ENCODE measurements around the gene MUC4.
"Not testable (repeated sequence)": the region's sequence is repeated elsewhere in the genome, so short reads cannot be mapped to it uniquely, and the experiment has no call there.

The MUC4 gene

DNA sequence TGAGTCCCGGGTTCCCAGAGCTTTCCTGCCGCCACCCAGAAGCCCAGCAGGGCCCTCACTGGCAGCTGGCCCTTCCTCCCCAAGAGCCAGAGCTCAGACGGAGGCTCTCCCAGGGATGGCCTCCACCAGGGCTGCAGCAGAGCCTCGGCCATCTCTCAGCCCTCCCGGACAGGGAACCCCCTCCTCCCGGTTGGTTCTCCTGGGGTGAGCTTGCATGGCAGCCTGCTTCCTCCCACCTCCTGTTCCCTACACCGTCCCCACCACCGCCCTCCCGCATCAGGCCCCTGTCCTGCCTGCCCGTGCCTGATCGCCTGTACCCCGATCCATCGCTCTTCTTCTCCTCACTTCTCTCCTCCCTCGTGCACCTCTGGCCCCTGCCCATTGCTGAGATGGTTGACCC lies 24.1 kb upstream of the MUC4 start:
- DNase-seq (ENCODE audit: low read depth) = no peak

DNA sequence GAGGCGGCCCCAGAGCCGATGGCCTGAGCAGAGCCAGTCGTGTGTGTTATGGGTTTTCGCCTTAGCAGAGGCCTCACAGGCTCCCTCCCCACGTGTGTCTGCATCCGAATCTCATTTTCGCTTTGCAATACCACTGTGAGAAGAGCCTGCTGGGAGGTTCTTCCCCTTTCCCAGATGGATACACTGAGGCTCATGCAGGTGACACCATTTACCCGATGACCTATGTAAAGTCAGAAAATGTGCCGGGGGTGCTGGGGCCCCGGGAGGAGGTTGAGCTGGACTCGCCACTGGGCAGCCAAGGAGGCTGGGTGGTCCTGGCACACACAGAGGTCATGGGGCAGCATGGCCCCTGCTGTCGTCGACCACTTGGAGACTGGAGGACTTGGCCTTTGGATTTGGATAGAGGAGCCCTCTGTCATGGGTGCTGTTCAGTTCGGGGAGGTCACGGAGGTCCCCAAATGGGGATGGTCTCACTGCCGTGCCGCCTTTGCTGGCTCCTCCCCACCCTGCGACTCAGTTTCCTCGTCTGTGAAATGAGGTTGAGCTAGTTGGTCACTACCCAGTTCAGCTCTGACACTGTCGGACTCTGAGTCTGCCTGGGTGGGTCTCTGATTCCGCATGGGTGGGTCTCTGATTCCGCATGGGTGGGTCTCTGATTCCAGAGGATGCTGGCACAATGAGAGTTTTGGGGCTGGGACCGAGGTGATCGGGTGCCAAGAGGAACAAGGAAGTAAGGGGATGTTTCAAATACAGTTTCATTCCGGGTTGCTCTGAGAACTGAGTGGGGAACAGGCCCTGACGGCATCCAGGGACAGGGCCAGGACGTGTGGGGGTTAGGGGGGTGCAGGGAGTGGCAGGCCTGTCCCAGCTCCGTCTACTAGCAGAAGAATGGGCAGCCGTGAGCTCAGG lies 23.2 kb upstream of the MUC4 start:
- DNase-seq (ENCODE audit: low read depth) = no peak

DNA sequence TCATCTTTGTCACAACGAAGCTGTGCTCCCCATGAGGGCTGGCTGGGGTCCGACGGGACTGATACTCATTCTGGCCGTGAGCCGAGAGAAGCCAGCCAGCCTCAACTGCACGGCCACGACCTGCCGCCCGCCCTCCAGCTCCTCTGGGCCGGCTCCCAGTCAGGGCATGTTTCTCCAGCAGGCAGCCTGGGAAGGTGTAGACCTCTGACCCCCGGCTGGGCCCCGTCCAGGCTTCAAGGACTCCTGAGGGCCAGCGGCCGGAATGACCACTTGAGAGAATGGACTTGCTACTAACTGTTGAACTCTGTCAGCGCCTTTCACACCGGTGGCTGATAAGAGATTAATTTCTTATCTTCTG lies 18.1 kb upstream of the MUC4 start:
- no peak for DNase-seq (ENCODE audit: low read depth)

DNA sequence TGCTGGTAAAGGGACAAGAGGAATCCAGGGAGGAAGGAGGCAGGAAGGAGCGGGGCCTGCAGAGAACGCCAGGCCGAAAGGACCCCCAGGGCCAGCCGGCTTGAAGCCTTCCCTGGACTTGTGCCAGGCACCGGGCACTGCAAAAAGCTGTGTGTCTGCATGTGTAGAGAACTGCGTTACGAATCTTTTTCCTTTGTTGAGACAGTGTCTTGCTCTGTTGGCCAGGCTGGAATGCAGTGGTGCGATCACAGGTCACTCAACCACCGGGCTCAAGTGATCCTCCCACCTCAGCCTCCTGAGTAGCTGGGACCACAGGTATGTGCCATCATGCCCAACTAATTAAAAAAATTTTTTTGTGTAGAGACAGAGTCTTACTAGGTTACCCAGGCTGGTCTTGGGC lies 17.0 kb upstream of the MUC4 start:
- no peak for DNase-seq (ENCODE audit: low read depth)

DNA sequence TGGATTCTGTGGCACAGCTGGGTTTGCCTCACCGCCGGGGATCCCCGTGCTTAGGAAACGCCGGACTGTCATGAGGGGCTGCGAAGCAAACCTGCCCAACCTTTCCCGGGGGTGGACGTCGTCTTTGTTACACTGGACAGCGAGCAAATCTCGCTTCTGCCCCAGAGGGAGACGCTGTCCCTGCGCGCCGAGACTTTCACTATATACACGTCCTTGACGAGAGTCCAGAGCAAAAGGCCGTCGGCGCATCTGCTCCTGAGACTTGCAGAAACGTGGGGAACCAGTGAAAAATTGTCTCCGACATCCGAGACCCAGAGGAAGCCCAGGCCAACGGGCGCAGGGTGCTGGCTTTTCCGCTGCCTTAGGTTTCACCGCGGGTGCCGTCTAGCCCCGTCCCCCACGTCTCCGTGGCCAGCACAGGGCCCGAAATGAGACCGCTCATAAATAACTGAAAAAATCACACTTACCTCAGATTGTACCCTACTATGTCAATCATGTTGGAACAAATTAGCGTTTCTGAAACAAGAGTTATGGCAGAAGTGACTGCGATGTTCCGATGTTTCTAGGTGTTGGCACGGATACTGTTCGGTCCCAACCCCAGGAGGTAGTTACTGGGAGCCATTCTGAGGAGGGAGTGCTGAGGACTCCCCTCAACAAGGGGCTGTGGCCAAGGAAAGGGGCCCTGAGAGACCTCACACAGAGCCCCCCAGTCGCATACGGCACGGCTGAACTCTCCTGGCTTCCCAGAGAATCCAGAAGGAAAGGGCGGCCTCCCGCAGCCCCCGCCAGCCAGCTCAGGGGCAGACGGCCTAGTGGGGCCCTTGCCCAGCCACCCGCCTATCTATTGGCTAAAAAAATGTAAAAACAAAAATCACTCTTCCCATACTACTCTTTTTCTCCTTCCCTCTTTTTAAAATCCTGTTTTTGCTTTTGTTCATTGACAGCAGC lies 14.4 kb upstream of the MUC4 start:
- DNase-seq (ENCODE audit: low read depth) = no peak

DNA sequence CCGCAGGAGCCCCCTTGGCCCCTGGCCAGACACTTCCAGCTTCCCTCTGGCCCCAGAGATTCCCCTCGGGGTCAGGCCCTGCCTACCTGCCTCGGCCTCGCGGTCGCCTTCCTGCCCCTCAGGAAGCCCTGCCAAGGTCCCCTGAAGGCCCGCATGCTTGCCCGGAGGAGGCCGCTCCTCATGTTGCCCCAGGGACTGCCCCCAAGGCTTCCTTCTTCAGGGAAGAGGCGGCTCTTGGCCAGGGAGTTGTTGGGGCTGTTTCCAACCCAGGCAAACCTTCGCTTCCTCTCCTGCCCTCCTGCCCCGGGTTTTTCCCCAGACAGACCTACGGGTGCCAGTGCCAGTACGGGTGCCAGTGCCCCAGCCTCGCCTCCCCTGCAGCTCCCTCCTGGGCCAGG lies 13.5 kb upstream of the MUC4 start:
- DNase-seq (ENCODE audit: low read depth) = no peak

DNA sequence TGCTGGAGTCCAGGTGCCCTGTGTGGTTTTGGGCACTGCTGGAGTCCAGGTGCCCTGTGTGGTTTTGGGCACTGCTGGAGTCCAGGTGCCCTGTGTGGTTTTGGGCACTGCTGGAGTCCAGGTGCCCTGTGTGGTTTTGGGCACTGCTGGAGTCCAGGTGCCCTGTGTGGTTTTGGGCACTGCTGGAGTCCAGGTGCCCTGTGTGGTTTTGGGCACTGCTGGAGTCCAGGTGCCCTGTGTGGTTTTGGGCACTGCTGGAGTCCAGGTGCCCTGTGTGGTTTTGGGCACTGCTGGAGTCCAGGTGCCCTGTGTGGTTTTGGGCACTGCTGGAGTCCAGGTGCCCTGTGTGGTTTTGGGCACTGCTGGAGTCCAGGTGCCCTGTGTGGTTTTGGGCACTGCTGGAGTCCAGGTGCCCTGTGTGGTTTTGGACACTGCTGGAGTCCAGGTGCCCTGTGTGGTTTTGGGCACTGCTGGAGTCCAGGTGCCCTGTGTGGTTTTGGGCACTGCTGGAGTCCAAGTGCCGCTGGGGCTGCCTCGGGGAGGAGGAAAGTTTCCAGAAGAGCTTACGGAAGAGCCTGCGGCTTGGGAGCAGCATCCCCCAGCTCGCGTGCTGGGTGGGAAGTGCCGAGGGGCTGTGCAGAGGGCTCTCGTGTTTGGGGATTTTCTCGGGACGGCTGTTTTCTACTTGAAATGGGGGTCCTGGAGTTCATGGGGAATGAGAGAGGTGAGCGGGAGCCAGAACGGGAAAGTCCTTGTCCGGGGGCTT lies 12.9 kb upstream of the MUC4 start:
- DNase-seq (ENCODE audit: low read depth) = not testable (repeated sequence)

DNA sequence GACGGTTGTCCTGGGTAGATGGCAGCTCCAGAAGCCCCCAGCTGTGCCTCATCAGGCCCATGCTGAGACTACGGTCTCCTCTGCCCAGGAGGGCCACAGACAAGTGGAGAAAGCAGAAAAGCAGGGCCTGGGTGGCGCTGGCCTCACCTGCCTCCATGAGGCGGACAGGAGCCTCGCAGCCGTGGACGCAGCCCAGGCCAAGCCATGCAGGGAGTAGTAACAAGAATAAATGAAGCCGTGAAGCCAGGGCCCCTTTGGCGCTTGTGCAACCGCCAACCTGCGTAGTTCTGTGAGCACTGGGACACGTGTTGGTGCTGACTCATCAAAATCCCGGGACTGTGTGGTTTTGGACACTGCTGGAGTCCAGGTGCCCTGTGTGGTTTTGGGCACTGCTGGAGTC lies 12.3 kb upstream of the MUC4 start:
- DNase-seq (ENCODE audit: low read depth) = no peak

DNA sequence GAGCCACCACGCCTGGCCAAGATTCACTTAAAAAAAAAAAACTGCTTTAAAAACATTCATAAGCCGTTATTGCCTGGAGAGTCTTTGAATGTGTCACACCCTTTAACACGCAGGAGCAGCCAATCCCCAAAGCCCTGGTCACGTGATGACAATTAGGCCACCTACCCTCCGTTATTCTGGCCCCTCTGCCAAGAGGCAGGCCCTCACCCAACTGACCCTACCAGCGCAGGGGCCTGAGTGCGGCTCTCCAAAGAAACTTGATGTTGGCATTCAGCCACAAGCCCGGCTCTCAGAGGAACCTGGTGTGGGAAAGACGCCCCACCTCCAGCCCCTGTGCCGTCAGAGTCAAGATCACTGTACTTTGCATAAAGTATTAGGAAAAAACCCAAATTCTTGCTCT lies 11.6 kb upstream of the MUC4 start:
- DNase-seq (ENCODE audit: low read depth) = no peak

DNA sequence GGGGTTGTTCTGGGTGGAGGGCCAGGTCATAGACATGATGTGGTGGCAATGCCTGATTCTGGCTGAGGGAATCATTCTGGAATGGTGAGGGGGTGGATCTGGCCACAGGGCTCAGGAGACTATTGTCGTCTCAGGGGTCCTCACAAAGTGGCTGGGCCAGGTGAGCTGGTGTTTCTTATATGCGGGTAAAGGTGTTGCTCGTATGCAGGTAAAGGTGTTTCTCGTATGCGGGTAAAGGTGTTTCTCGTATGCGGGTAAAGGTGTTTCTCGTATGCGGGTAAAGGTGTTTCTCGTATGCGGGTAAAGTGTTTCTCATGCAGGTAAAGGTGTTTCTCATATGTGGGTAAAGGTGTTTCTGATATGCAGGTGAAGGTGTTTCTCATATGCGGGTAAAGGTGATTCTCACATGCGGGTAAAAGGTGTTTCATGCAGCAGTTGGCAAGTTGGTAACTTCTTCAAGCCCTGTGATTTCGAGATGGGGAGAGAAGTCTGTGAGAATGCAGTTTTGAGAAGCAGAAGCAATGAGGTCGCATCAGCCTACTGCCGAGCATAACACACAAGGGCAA lies 10.5 kb upstream of the MUC4 start:
- no peak for DNase-seq (ENCODE audit: low read depth)

DNA sequence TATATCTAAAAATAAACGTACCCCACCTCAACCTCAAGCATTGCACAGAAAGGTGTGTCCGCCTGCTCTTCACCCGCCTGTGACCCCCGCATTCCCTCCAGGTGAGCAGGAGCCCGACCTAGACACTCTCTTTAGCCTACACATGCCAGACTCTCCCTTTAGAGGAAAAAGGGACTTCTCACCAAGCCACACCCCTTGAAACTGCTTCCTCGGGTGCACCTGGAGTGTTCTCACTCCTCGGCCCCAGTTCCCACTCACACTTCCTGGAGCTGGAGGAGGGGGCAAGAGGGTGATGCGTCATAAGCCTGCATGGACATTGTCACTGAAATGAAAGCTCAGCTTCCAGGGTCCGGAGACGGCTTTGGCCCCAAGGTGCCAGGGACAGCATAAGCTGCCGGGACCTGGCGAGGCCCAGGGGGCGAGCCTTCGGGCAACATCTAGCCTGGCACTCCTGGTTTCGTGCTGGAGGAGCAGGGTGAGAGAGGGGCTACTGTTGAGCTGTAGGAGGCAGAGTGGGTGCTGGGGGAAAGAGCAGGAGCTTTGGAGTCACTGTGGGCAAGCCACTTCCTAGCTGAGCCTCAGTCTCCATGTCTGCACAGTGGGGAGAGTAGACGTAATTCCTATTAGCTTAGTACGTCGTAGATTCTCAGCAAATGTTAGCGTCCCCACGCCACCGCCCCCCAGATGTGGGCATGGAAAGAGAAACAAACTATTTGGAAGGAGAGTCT lies 9.8 kb upstream of the MUC4 start:
- DNase-seq (ENCODE audit: low read depth) = no peak

DNA sequence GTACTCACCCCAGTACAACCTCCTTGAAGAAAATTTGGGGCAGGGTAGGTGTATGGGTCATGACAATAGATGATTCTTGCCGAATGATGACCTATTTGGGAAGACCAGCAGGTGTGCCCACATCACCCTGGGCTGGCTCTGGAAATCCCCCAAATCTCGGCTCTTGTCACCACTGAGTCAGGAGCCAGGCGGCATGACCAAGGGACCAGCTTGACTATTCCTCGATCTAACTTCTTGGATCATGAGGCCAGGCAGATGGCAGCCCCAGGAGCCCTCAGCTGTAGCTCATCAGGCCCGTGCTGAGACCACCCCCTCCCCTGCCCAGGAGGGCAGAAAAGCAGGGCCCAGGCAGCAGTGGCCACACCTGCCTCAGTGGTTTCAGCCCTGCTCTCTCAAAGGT lies 9.2 kb upstream of the MUC4 start:
- DNase-seq (ENCODE audit: low read depth) = no peak

DNA sequence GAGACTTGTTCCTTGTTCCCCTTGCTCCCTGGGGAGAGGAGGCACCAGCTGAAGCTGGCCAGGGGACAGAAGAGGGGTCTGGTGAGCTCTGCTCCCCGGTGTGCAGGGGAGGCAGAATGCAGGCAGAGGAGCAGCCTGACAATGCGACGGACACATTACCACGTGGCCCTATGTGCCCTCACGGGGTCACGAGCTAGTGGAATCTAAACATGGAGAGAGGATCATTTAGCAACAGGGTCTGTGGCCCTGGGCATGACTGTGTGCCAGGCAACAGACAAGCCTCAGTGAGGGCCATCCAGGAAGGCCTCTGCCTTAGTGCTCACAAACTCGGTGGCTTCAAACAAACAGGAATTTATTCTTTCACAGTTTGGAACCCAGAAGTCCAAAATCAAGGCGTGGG lies 8.5 kb upstream of the MUC4 start:
- no peak for DNase-seq (ENCODE audit: low read depth)

DNA sequence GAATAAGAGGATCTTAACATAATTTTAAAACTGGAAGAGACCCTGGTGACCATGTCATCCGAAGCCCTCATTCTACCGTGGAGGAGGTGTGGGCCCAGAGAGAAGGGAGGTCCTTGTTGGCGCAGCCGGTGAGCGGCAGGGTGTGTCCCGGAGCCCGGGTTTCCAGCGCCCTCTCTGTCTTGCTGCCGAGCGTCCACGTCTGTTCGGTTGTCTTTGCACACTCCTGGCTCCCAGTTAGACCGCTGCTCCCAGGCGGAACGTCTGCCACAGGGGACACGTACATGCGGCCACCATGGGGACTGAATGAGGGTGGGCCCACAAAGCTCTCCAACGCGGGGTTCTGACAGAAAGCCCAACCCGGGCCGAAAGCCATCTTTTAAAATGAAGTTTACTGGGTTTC lies 6.6 kb upstream of the MUC4 start:
- DNase-seq (ENCODE audit: low read depth) = no peak

DNA sequence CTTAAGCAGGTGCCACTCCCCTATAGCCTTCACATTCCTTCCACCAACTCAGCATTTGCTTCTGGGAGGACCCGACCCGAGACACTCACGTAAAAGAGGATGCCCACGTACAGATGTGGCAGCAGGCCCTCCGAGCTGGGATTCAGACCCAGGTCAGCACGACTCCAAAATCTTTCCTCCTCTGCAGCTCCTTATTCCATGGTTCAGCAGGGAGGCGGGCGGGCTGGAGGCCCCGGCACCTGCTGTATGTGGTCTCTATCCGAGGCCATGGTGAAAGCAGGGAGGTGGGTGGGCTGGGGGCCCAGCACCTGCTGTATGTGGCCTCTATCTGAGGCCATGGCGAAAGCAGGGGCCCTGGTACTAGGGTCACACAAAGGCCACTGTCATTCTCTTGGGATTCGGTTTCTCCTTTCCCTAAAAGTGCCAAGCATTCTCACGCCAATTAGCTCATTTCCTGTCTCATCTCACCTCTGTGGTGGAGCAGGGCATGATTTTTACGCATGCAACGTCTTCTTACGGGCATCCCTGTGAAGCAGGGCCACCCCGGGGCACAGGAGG lies 5.9 kb upstream of the MUC4 start:
- no peak for DNase-seq (ENCODE audit: low read depth)

DNA sequence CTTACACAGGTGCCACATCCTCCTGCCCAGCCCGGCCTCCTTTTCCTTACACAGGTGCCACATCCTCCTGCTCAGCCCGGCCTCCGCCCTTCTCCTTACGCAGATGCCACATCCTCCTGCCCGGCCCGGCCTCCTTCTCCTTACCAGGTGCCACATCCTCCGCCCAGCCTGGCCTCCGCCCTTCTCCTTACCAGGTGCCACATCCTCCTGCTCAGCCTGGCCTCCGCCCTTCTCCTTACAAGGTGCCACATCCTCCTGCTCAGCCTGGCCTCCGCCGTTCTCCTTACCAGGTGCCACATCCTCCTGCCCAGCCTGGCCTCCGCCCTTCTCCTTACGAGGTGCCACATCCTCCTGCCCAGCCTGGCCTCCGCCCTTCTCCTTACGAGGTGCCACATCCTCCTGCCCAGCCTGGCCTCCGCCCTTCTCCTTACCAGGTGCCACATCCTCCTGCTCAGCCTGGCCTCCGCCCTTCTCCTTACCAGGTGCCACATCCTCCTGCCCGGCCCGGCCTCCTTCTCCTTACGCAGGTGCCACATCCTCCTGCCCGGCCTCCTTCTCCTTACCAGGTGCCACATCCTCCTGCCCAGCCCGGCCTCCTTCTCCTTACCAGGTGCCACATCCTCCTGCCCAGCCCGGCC lies 4.7 kb upstream of the MUC4 start:
- DNase-seq (ENCODE audit: low read depth) = not testable (repeated sequence)

DNA sequence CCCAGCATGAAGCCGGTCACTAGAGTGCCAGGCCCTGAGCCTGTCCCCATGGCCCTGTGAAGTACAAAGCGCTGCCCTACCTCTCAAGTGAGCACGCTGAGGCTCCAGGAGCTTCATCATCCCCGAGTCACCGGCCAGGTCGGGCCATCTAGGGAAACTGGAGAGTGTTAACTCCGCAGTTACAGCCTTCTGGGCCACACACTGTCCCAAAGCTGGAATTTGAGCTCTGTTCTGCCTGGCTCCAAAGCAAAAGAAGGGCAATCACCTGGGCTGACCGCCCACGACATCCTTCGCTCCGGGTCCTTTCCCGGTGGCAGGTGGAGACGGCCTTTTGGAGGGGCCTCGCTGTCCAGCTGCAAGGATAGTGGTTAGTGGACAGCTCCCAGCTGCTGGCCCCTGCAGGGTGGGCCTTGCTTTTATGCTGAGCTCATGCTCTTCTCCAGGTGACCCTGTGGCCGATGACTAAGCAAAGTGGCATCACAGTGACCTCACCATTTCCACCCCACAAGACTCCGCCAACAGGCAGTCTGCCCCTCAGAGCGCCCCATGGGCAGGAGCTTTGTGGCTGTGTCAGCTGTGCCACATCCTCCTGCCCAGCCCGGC lies 3.5 kb upstream of the MUC4 start:
- DNase-seq (ENCODE audit: low read depth) = no peak

DNA sequence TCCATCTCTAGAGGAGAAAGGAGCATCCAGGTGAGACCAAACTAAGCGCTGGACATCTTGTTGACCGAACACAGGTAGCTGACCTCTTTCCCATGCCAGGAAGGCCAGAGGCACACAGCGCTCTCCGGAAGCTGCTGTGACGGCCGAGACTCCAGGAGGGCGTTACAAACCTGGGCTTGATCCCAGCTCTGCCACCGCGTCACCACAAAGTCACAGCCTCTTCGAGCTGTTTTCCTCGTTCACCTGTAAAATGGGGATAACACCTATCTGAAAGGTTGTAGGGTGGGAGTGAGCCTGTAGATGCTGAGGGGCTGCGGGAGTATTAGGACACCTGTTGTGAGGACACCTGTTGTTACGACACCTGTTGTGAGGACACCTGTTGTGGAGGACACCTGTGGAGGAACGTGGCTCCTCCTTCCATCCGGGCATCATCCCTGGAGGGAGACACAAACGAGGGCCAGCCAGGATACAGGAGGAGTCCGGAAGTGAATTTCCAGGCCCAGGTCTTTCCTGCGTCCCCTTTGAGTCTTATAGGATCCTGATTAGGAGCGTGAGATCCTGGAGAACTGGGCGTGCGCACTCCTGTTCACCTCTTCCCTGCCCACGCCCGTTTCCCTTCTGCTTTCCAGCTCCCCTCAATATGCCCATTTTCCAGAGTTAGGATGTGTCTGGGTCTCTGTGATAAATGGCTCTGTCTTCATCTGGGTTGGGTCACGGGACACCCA lies 2.3 kb upstream of the MUC4 start:
- no peak for DNase-seq (ENCODE audit: low read depth)

DNA sequence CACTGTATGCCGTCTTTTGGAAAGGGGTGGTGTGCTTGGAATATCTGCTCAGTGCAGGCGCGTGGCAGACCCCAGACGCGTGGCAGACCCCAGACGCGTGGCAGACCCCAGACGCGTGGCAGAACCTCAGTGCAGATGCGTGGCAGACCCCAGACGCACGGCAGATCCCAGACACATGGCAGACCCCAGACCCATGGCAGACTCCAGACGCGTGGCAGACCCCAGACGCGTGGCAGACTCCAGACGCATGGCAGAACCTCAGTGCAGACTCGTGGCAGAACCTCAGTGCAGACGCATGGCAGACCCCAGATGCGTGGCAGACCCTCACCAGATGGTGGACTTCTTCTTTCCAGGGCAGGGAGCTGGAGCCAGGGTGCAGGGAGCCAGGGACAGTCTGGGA lies 637 bp upstream of the MUC4 start:
- no peak for DNase-seq (ENCODE audit: low read depth)

DNA sequence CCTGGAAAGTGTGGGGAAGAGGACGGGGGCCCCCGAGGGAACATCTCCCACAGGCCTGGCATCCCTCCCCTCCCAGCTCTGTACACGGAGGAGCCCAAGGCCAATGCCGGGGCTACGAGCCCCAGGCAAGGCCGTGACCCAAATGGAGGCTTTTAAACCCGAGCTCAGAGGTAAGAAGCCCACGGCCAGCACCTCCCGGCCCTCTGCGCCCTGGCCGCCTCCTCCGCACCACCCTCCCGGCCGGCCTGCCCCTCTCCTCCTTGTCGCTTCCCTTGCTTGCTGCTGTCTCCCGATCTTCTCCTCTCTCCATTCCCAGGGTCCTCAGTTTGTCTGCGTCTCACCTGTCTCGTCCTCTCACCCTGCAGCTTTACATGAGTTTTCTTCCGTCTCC lies 1.3 kb downstream of the MUC4 start:
- DNase-seq (ENCODE audit: low read depth) = no peak
